Astrocyte (in vitro differentiated cells and primary cell): Measurements from ENCODE around the gene TMEM108.

Experiments
- EZH2 ChIP-seq: IDR thresholded peaks from 2 replicates; pipeline ENCODE4 v1.6.1; 2012; ENCODE audit warnings: mild to moderate bottlenecking, low read length, inconsistent platforms; ENCODE audit not compliant: insufficient read depth
- TF ChIP-seq, protein P1 (sequence below): IDR thresholded peaks from 2 replicates; pipeline ENCODE4 v1.5.1; 2011; ENCODE audit warnings: low read depth, mild to moderate bottlenecking, inconsistent platforms, low read length, moderate library complexity; ENCODE audit not compliant: insufficient read depth

DNA sequence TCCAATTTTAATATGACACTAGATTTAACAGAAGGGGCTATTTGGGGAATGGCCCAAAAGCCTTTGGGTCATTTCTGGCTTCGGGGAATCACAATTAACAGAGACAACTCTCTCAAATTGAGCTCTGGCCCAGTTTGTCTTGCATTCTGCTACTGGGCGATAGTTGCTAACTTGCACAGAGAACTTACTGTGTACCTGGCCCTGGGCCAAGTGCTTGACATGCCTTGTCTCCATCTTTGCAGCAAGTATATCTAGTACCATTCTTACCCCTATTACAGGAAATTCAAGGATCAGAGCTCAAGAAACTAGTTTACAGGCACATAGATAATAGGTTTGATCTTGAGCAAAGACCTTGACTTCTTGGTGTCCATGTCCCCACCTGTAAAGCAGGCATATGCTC lies 175.7 kb downstream of the TMEM108 start:
- TF ChIP-seq, protein P1, sequence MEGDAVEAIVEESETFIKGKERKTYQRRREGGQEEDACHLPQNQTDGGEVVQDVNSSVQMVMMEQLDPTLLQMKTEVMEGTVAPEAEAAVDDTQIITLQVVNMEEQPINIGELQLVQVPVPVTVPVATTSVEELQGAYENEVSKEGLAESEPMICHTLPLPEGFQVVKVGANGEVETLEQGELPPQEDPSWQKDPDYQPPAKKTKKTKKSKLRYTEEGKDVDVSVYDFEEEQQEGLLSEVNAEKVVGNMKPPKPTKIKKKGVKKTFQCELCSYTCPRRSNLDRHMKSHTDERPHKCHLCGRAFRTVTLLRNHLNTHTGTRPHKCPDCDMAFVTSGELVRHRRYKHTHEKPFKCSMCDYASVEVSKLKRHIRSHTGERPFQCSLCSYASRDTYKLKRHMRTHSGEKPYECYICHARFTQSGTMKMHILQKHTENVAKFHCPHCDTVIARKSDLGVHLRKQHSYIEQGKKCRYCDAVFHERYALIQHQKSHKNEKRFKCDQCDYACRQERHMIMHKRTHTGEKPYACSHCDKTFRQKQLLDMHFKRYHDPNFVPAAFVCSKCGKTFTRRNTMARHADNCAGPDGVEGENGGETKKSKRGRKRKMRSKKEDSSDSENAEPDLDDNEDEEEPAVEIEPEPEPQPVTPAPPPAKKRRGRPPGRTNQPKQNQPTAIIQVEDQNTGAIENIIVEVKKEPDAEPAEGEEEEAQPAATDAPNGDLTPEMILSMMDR: no peak
- no peak for TF ChIP-seq EZH2
